Globus pallidus (tissue), 1 donor: ENCODE results near the gene MEIS3.
A peak's percentile ranks its signal among the peaks of the same experiment; 100 is the strongest.
"Not testable (repeated sequence)": the region's sequence is repeated elsewhere in the genome, so short reads cannot be mapped to it uniquely, and the experiment has no call there.

Source experiments
- DNase-seq: peaks from one replicate; pipeline ENCODE4 v3.0.0-alpha.2; 2015; ENCODE audit warnings: low spot score

MEIS3 gene

GRCh38 chr19:47384533-47384932 is 34.8 kb downstream of the MEIS3 start:
- DNase-seq: not testable (repeated sequence)

GRCh38 chr19:47383890-47384289 is 35.4 kb downstream of the MEIS3 start:
- not testable (repeated sequence) for DNase-seq

GRCh38 chr19:47381653-47382279 is 37.6 kb downstream of the MEIS3 start:
- DNase-seq: no peak

GRCh38 chr19:47381121-47381520 is 38.2 kb downstream of the MEIS3 start:
- DNase-seq: no peak

GRCh38 chr19:47380559-47380958 is 38.8 kb downstream of the MEIS3 start:
- no peak for DNase-seq

- DNase-seq: peak; percentile 82
Measured at GRCh38 chr19:47379381-47379938, 39.9 kb downstream of the MEIS3 start.

- DNase-seq: no peak
Measured at GRCh38 chr19:47378246-47378645, 41.1 kb downstream of the MEIS3 start.

- no peak for DNase-seq
Measured at GRCh38 chr19:47377801-47378200, 41.5 kb downstream of the MEIS3 start.

GRCh38 chr19:47377208-47377701 is 42.1 kb downstream of the MEIS3 start:
- DNase-seq: no peak

GRCh38 chr19:47376589-47377144 is 42.7 kb downstream of the MEIS3 start:
- no peak for DNase-seq

- DNase-seq: no peak
Measured at GRCh38 chr19:47375694-47376588, 43.4 kb downstream of the MEIS3 start.

GRCh38 chr19:47374876-47375693 is 44.2 kb downstream of the MEIS3 start:
- no peak for DNase-seq

GRCh38 chr19:47373246-47374240 is 45.8 kb downstream of the MEIS3 start:
- DNase-seq: no peak

GRCh38 chr19:47372603-47373002 is 46.7 kb downstream of the MEIS3 start:
- no peak for DNase-seq

GRCh38 chr19:47371261-47371660 is 48.1 kb downstream of the MEIS3 start:
- no peak for DNase-seq

- DNase-seq: no peak
Measured at GRCh38 chr19:47370045-47370611, 49.2 kb downstream of the MEIS3 start.

- DNase-seq: not testable (repeated sequence)
Measured at GRCh38 chr19:47365455-47365854, 53.9 kb downstream of the MEIS3 start.

GRCh38 chr19:47363758-47364531 is 55.4 kb downstream of the MEIS3 start:
- no peak for DNase-seq

GRCh38 chr19:47362321-47362720 is 57.0 kb downstream of the MEIS3 start:
- DNase-seq: no peak
